Right hindlimb (tissue), 1 donor: ENCODE measurements around the gene PHLPP1.

Source experiments
- DNase-seq: peaks from one replicate; pipeline ENCODE4 v3.0.0-alpha.2; 2018

PHLPP1 gene

DNA sequence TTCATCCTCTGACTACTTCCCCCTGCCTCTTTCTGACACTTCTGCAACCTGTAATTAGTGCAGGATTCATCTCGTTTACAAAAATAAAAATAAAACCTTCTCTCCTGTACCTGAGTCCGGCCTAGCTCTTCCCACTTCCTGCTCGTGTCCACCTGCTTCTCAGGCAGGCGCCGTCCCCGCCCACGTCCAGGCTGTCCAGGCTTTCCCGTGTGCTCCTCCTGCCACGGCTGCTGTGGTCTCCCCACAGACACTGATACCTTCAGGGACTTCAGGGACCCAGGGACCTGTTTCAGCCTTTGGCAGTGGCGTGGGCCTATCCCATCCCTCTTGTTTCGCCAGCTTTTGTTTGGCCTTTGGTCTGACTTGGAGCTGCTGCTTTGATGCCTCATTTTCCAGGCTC lies 272.5 kb downstream of the PHLPP1 start:
- no peak for DNase-seq

DNA sequence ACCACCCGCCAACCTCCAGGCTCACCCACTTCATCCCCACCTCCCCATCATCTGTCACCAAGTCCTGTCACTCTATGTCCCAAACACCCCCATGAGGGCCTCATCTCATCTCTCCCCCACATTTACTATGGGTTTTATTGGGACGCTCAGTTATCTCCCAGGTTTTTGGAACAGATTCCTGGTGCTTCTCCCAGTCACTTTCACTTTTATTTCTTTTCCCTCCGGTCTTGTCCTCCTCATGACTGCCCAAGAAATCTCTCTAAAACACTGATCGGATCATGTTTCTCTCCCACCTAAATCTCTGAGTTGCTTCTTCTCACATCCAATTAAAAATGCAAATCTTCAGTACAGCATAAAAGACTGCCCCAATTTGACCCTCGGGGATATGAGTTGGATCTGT lies 273.1 kb downstream of the PHLPP1 start:
- no peak for DNase-seq

- no peak for DNase-seq
Observed at GRCh38 chr18:62989195-62989594, 273.9 kb downstream of the PHLPP1 start.

GRCh38 chr18:62990653-62991052 lies 275.3 kb downstream of the PHLPP1 start:
- DNase-seq = no peak

GRCh38 chr18:62991389-62991788 lies 276.0 kb downstream of the PHLPP1 start:
- DNase-seq = no peak

DNA sequence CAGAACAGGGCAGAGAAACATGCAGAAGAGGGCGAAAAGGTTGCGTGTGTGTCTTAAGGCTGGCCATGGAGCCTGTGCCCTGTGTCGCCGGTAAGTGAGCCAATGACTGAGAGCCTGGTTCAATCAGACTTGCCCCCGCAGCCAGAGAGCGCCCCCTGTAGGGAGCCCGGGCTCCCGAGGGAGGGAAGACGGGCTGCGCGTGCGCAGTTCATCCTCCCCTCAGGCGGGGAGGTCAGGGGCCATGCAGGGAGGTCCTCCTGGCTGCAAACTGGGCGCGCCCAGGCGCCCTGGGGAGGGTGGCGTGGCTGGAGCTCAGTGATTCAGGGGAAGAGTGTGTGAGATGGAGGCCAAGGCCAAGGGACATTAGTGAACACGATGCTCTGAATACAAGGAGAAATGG lies 276.6 kb downstream of the PHLPP1 start:
- DNase-seq = no peak

GRCh38 chr18:62992877-62993365 lies 277.6 kb downstream of the PHLPP1 start:
- DNase-seq = no peak

GRCh38 chr18:62996566-62996965 lies 281.2 kb downstream of the PHLPP1 start:
- no peak for DNase-seq

- no peak for DNase-seq
Observed at GRCh38 chr18:62997076-62997475, 281.7 kb downstream of the PHLPP1 start.

DNA sequence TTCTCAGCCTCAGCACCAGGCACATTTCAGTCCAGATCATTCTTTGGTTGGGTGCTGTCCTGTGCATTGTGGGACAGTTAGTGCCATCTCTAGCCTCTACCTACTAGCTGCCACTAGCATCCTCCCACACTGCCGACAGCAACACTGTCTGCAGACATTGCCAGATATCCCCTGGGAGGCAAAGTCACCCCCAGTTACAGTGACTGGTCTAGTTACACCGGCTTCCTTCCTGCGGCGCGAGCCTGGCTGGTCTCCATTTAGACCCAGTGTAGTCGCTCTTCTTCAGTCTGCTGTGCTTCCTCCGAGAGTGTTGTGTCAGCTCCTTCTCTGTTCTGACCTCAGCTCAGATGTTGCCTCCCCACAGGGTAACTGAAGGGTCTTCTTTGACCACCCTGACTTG lies 283.1 kb downstream of the PHLPP1 start:
- DNase-seq = no peak

DNA sequence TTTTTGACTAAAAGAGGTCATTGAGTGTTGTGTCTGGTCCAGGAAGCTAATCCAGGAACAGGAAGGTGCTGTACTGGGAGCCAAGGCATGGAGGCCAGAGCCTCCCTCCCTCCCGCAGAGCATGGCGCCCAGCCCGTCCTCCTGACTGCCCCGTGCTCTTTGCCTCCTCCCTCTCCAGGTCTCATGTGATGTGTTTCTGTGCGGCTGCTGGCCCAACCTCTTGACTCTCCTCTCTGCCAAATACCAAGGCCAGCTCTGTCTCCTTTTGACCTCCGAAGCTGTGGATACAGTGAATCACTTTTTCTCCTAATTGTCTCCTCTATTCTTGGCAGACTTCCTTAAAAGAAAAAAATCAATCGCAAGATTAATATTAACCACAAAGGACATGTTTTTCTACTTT lies 284.1 kb downstream of the PHLPP1 start:
- peak; percentile 76 for DNase-seq

DNA sequence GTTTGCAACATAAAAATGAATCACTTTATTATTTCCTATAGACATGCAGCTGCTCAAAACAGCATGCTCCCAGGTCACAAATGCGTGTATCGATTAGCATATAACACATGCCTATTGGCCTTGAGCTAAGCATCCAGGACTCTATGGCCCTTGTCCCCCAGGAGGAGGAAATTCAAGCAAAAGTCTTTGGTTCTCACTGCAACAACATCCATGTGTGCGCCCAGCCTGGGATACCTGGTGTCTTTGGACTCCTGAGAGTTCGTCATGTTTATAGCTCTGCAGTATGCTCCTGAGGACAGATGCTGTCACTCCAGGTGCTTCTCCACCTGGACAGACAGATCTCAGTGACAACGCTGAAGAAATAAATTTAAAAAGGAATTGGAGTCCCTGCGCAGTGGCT lies 284.6 kb downstream of the PHLPP1 start:
- DNase-seq = no peak

DNA sequence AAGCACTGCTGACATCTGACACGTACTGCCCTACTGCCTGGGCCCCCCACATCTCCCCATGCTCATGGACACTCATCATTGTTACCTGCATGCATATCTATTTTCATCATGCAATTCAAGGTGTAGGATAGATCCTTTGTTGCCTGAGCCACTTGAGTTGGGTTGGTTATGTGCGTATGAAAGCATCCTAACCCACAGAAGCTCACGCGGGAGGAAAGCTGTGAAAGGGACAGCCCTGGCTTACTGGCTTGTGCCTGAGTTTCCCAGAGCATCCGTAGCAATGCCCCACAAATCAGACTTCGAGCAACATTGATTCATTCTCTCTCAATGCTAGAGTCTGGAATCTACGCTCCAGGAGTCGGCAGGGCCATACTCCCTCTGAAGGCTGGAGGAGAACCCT lies 285.5 kb downstream of the PHLPP1 start:
- DNase-seq = no peak

- DNase-seq = no peak
Observed at GRCh38 chr18:63001861-63002260, 286.5 kb downstream of the PHLPP1 start.

GRCh38 chr18:63002305-63002704 lies 287.0 kb downstream of the PHLPP1 start:
- no peak for DNase-seq

- no peak for DNase-seq
Observed at GRCh38 chr18:63002803-63003445, 287.6 kb downstream of the PHLPP1 start.

DNA sequence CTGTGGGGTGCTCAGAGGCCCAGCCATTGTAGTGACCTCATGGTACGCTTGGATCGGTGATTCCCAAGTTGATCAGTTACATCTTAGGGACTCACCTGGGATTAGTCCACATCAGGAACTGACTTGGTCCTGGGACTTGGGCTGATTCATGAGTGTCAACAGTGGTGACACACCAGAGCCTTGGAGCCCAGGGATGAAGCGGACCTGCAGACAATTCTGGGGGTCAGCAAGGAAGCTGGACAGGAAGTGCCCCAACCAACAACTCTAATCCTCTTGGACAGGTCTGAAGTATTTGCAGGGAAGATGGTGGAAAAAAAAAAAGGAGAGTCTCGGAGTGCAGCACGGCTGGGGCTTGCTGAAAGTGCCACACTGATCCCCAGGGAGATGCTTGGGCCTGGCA lies 288.6 kb downstream of the PHLPP1 start:
- DNase-seq = no peak

GRCh38 chr18:63004466-63005089 lies 289.2 kb downstream of the PHLPP1 start:
- no peak for DNase-seq

GRCh38 chr18:63005306-63005705 lies 290.0 kb downstream of the PHLPP1 start:
- no peak for DNase-seq

- no peak for DNase-seq
Observed at GRCh38 chr18:63007231-63007630, 291.9 kb downstream of the PHLPP1 start.

GRCh38 chr18:63016270-63016669 lies 300.9 kb downstream of the PHLPP1 start:
- DNase-seq = peak; percentile 67

GRCh38 chr18:63017076-63017475 lies 301.7 kb downstream of the PHLPP1 start:
- no peak for DNase-seq

DNA sequence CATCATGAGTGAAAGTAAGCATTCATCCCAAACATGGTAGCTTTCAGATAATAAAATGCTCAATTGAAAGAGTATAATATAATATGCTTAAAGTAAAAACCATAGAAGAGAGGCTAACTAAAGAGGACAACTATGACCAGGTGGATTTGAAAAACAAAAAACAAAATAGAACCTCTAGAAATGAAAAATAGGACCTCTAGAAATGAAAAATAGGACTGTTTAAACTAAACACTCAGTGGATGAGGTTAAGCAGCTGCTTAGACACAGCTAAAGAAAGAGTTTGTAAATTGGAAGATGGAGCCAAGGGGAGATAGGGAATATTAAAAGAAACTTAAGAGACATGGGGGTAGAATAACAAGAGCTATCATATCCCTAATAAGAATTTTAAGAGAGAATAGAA lies 302.6 kb downstream of the PHLPP1 start:
- no peak for DNase-seq

GRCh38 chr18:63022429-63023022 lies 307.2 kb downstream of the PHLPP1 start:
- DNase-seq = no peak
